Activated naive CD4-positive, alpha-beta T cell treated with anti-CD3 and anti-CD28 coated beads, Interleukin-2, amount 50 U/mL, for 16 hours (primary cell): ENCODE results near the gene NUP62CL.
A peak's percentile ranks its signal among the peaks of the same experiment; 100 is the strongest.
"Not testable (repeated sequence)": the region's sequence is repeated elsewhere in the genome, so short reads cannot be mapped to it uniquely, and the experiment has no call there.

Source experiments
- DNase-seq: peaks from one replicate; pipeline ENCODE4 v3.0.0-alpha.2; 2020

NUP62CL gene

GRCh38 chrX:107205770-107206696 is at the start of gene NUP62CL, which contains the start of gene DNAAF6:
TSS of gene NUP62CL (minus strand) at chrX:107206433. CDS start at chrX:107175146, 31,287 bp downstream.
TSS of gene DNAAF6 (plus strand) at chrX:107206611. CDS start at chrX:107212876, 6,265 bp downstream.
- DNase-seq: peak; percentile 70

GRCh38 chrX:107228486-107228819 is 22.2 kb upstream of the NUP62CL start:
- DNase-seq: no peak

- DNase-seq: no peak
Observed at GRCh38 chrX:107227780-107228485, 21.7 kb upstream of the NUP62CL start.

- no peak for DNase-seq
Observed at GRCh38 chrX:107226757-107227156, 20.5 kb upstream of the NUP62CL start.

- no peak for DNase-seq
Observed at GRCh38 chrX:107213477-107213876, 7.2 kb upstream of the NUP62CL start.

GRCh38 chrX:107207943-107208342 is 1.7 kb upstream of the NUP62CL start:
- no peak for DNase-seq

- no peak for DNase-seq
Observed at GRCh38 chrX:107207089-107207488, 856 bp upstream of the NUP62CL start.

GRCh38 chrX:107206697-107207065 is 448 bp upstream of the NUP62CL start:
- DNase-seq: no peak

GRCh38 chrX:107204068-107204605 is 2.1 kb downstream of the NUP62CL start:
- no peak for DNase-seq

GRCh38 chrX:107199491-107199890 is 6.7 kb downstream of the NUP62CL start:
- DNase-seq: no peak

- not testable (repeated sequence) for DNase-seq
Observed at GRCh38 chrX:107198074-107198473, 8.2 kb downstream of the NUP62CL start.

- DNase-seq: no peak
Observed at GRCh38 chrX:107197319-107197718, 8.9 kb downstream of the NUP62CL start.

- DNase-seq: no peak
Observed at GRCh38 chrX:107171369-107172102, 34.7 kb downstream of the NUP62CL start.

GRCh38 chrX:107168712-107169111 is 37.5 kb downstream of the NUP62CL start:
- DNase-seq: no peak

- DNase-seq: no peak
Observed at GRCh38 chrX:107168257-107168656, 38.0 kb downstream of the NUP62CL start.

- no peak for DNase-seq
Observed at GRCh38 chrX:107167163-107167921, 38.9 kb downstream of the NUP62CL start.

- DNase-seq: not testable (repeated sequence)
Observed at GRCh38 chrX:107157618-107158017, 48.6 kb downstream of the NUP62CL start.

- not testable (repeated sequence) for DNase-seq
Observed at GRCh38 chrX:107155621-107156430, 50.4 kb downstream of the NUP62CL start.

- DNase-seq: peak; percentile 37
Observed at GRCh38 chrX:107154787-107155620, 51.2 kb downstream of the NUP62CL start.

GRCh38 chrX:107153005-107153404 is 53.2 kb downstream of the NUP62CL start:
- no peak for DNase-seq
